ENCODE data around the gene TRMT1.

Gene TRMT1

DNA sequence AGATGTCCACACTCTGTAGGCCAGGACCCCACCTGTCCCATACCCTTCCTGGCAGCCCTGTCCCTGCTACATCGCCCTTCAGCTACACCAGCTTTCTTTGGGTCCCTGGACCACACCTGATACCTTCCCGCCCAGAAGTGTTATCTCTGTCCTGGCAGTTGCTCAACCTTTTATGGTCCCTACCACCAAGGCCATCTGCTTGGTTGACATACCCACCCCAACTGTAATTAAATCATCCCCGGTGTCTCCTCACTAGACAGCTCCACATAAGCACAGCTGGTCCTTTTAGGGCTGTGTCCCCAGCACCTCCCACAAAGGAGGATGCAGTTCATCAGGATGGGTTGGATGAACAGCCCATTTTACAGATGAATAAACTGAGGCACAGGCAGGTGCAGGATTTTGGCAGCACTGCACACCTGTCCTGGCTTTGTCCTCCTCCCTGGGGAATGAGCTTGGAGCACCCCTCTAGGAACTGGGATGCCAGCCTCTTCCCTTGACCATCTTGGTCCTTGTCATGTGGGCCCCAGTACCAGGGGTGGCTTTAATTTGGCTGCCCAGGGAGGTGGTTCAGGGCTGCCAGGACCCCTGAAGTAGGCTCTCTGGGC lies 14.4 kb upstream of the TRMT1 start:
- Histone ChIP-seq H3K4me3 (ENCODE audit: low read depth in 1 of 2, low read length in 2 of 2) (no peak overlapping the region), H3K36me3 (ENCODE audit: insufficient read depth, low read length) (peaks cover 3% of the 10 kb centered on the region), H3K9ac (ENCODE audit: low read length) (no peak overlapping the region), H3K9me3 (ENCODE audit: low read length) (no peaks in the 10 kb centered on the region), H3K4me1 (ENCODE audit: insufficient read depth, low read length) (peaks cover 16% of the 10 kb centered on the region), H3K27ac (ENCODE audit: low read depth, low read length) (no peak overlapping the region), H3K27me3 (ENCODE audit: control insufficient read depth in 1 of 2, insufficient read depth in 2 of 2, low read length in 2 of 2) (no peaks in the 10 kb centered on the region)

DNA sequence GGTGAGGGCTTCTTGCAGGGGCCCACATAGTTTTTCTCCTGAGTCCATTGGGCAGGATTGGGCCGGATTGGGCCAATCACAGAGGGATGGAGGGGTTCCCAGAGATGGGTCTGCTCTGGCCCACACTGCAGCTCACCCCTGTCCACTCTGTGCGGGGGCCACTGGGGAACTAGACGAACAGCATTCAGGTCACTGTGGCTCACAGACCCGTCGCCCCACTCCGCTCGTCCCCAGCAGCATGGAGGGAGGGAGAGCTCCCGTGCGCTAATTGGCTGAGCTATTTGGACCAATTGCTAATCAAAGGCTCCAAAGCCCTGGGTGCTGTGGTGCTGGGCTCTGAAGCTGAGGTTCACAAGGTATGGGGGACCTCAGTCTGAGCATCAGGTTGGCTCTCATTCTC lies 12.8 kb upstream of the TRMT1 start:
- Histone ChIP-seq H3K4me3 (ENCODE audit: low read depth in 1 of 2, low read length in 2 of 2) (no peak overlapping the region), H3K36me3 (ENCODE audit: insufficient read depth, low read length) (no peaks in the 10 kb centered on the region), H3K27ac (ENCODE audit: low read depth, low read length) (no peak overlapping the region), H3K4me1 (ENCODE audit: insufficient read depth, low read length) (peaks cover 8% of the 10 kb centered on the region), H3K9ac (ENCODE audit: low read length) (no peak overlapping the region), H3K9me3 (ENCODE audit: low read length) (no peaks in the 10 kb centered on the region), H3K27me3 (ENCODE audit: control insufficient read depth in 1 of 2, insufficient read depth in 2 of 2, low read length in 2 of 2) (no peaks in the 10 kb centered on the region)

DNA sequence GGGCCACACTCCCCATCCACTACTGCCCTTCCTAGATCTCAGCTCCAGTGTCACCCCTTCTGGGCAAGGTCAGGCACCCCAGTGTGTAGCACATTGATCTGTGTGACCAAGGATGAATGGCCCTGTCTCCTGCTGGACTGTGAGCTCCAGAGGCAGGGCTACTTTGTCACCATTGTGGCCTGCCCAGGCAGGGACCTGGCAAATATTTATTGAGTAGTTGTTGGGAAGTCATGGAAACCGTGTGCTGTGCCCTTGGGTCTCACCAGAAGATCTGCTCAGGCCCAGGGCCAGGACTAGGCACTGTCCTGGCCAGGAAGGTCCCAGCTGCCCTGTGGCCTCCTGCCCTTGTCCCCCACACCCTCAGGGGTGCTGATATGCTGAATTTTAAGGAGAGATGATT lies 12.0 kb upstream of the TRMT1 start:
- Histone ChIP-seq H3K9ac (ENCODE audit: low read length) (no peak overlapping the region), H3K36me3 (ENCODE audit: insufficient read depth, low read length) (no peaks in the 10 kb centered on the region), H3K4me1 (ENCODE audit: insufficient read depth, low read length) (peaks cover 3% of the 10 kb centered on the region), H3K9me3 (ENCODE audit: low read length) (no peaks in the 10 kb centered on the region), H3K27me3 (ENCODE audit: control insufficient read depth in 1 of 2, insufficient read depth in 2 of 2, low read length in 2 of 2) (no peaks in the 10 kb centered on the region), H3K4me3 (ENCODE audit: low read depth in 1 of 2, low read length in 2 of 2) (no peak overlapping the region), H3K27ac (ENCODE audit: low read depth, low read length) (no peak overlapping the region)

DNA sequence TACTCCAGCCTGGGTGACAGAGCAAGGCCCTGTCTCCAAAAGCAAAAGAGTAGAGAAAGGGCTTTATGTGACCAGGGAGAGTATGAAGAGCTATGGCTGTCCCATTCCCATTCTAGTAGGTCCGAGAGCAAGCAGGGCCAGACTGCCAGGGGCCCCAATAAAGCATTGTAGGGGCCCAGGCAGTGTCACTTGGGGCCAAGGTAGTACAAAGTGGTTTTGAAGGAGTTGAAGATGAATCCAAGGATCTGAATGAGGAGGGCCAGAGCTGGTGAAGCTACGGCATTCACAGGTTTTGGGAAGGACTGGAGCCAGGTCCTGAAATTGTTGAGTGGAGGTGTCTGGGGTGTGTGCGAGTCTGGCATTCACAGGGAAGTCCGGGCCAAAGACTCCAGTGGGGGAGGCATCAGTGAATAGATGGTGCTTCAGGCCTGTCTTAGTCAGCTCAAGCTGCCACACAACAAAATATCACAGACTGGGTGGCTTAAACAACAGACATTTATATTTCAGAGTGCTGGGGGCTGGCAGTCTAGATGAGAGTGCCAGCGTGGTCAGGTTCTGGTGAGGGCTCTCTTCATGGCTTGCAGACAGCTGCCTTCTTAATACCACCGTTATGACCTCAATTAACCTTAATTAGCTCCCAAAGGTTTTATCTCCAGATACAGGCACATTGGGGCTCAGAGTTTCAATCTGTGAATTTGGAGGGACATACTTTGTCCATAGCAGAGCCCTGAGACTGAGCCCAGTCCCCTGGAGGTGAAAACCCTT lies 11.5 kb upstream of the TRMT1 start:
- Histone ChIP-seq H3K36me3 (ENCODE audit: insufficient read depth, low read length) (no peaks in the 10 kb centered on the region), H3K4me3 (ENCODE audit: low read depth in 1 of 2, low read length in 2 of 2) (no peak overlapping the region), H3K27me3 (ENCODE audit: control insufficient read depth in 1 of 2, insufficient read depth in 2 of 2, low read length in 2 of 2) (no peaks in the 10 kb centered on the region), H3K27ac (ENCODE audit: low read depth, low read length) (no peak overlapping the region), H3K9ac (ENCODE audit: low read length) (no peak overlapping the region), H3K4me1 (ENCODE audit: insufficient read depth, low read length) (no peaks in the 10 kb centered on the region), H3K9me3 (ENCODE audit: low read length) (no peaks in the 10 kb centered on the region)

DNA sequence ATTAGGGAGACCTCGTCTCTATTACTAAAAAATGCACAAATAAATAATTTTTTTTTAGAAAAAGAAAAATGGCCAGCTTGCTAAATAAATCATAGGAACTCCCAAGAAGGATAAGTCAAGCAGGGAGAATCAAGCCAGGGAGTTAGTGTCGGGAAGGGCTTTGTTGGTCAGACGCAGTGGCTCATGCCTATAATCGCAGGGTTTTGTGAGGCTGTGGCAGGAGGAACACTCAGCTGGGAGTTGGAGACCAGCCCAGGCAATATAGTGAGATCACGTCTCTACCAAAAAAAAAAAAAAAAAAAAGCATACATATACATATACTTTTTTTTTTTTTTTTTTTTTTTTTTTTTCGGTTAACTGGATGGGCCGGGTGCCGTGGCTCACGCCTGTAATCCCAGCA lies 10.5 kb upstream of the TRMT1 start:
- H3K27ac ChIP-seq (ENCODE audit: low read depth, low read length) = no peak overlapping the region
- H3K27me3 ChIP-seq (ENCODE audit: control insufficient read depth in 1 of 2, insufficient read depth in 2 of 2, low read length in 2 of 2) = no peaks in the 10 kb centered on the region
- no peaks in the 10 kb centered on the region for H3K36me3 ChIP-seq (ENCODE audit: insufficient read depth, low read length)
- no peak overlapping the region for H3K9ac ChIP-seq (ENCODE audit: low read length)
- H3K4me3 ChIP-seq (ENCODE audit: low read depth in 1 of 2, low read length in 2 of 2) = no peak overlapping the region
- no peaks in the 10 kb centered on the region for H3K9me3 ChIP-seq (ENCODE audit: low read length)
- H3K4me1 ChIP-seq (ENCODE audit: insufficient read depth, low read length) = no peaks in the 10 kb centered on the region

DNA sequence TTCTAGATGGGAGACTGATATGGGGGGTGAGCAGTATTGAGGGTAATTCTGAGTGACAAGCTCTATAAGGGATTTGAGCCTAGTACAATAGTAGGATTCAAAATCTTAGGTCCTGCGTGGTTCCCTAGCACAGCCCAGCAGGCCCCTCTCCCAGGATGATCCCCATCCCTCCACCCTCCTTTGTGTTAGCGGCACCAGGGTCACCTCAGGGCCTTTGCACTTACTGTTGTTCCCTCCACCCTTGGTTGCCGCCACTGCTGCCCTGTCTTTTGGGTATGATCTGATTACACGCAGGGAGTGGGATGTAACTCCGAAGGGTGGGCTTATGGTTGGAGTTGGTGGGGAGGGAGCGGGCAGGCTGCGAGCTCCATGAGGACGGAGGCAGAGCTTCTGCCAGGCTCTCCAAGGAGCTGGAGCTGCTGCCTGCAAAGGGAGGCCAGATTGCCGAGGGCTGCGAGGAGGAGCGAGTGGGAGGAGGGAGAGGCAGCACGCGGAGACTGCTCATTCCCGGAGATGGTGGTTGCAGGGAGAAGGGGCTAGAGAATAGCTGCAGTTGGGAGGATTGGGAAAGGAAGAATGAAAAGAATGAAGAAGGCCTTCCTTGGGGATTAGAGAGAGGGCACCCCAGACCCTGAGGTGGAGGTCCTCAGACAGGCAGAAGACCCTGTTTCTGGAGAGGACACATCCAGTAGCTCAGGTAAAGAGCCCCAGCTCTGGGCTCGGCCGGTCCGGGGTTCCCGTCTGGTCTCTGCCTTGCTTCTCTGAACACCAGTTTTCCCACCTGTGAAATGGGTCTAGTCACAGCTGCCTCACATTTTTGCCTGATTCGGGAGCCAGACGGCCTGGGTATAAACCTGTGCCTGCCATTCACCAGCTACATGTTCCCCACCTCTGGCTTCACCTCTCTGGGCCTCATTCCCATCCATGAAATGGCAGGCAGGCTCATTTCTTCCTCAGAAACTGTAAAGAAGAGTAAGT lies 6.7 kb upstream of the TRMT1 start:
- H3K4me3 ChIP-seq (ENCODE audit: low read depth in 1 of 2, low read length in 2 of 2) = no peak overlapping the region
- H3K9ac ChIP-seq (ENCODE audit: low read length) = no peak overlapping the region
- no peak overlapping the region for H3K27ac ChIP-seq (ENCODE audit: low read depth, low read length)
- H3K27me3 ChIP-seq (ENCODE audit: control insufficient read depth in 1 of 2, insufficient read depth in 2 of 2, low read length in 2 of 2) = no peaks in the 10 kb centered on the region
- H3K9me3 ChIP-seq (ENCODE audit: low read length) = no peaks in the 10 kb centered on the region
- no peaks in the 10 kb centered on the region for H3K36me3 ChIP-seq (ENCODE audit: insufficient read depth, low read length)
- H3K4me1 ChIP-seq (ENCODE audit: insufficient read depth, low read length) = peaks cover 15% of the 10 kb centered on the region

DNA sequence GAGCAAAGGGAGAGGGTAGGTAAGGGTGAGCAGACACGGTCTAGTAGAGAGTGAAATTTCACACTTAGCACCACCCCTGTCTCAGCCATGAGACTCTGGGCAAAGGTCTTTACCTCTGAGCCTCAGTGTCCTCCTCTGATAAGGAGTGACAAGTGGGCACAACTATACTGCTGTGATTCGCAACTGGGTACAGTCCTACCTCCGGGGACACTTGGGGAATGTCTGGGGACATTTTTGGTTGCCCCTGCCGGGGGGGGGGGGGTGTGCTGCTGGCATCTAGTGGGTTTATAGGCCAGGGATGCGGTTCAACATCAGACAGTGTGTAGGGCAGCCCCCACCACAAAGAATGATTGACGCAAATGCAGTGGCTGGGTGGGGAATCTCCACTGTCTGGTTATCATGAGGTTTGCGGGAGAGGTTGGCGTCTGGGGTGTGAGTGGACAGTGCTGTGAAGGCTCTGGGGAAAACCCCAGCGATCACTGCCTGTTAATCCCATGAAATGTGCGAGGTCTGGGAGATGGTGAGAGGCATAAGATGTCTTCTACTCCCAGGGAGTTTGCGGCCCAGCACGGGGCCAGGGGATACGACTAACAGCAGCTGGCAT lies 5.8 kb upstream of the TRMT1 start:
- H3K36me3 ChIP-seq (ENCODE audit: insufficient read depth, low read length) = no peaks in the 10 kb centered on the region
- H3K4me3 ChIP-seq (ENCODE audit: low read depth in 1 of 2, low read length in 2 of 2) = no peak overlapping the region
- no peak overlapping the region for H3K9ac ChIP-seq (ENCODE audit: low read length)

DNA sequence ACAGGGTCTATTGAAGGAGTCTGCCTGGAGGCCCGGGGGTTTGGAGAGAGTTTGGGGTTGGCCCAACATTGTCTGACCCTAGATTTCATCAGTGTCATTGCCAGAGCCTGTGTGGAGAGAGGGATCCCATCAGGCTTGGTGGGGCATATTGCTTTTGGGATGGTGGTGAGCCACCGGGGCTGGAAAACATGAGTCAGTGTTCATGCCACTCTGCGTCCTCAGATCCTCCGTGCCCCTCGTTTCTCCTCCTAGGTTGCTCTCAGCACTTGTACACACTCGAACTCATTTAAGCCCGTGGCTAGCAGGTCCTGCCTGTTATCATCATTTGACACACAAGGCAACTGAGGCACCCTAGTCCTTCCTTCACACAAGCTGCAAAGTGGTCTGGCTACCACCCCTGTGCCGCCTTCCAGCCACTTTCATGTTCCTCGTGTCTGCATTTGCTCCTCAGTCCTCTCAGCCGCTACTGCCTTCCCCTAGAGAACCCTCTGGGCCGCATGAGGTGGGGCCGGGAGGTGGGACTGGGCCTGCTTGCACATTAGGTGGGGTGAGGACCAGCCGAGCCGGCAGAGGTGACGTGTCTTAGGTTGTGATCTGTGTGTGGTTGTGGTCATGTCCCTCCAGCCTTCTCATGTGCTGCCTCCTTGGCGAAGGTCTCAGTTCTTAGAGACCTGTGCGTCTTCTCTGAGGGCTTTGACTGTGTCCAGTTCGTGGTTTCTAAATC lies 5.2 kb upstream of the TRMT1 start:
- no peaks in the 10 kb centered on the region for H3K9me3 ChIP-seq (ENCODE audit: low read length)
- no peak overlapping the region for H3K27ac ChIP-seq (ENCODE audit: low read depth, low read length)
- no peak overlapping the region for H3K9ac ChIP-seq (ENCODE audit: low read length)
- no peaks in the 10 kb centered on the region for H3K36me3 ChIP-seq (ENCODE audit: insufficient read depth, low read length)
- H3K4me1 ChIP-seq (ENCODE audit: insufficient read depth, low read length) = peaks cover 23% of the 10 kb centered on the region
- H3K27me3 ChIP-seq (ENCODE audit: control insufficient read depth in 1 of 2, insufficient read depth in 2 of 2, low read length in 2 of 2) = no peaks in the 10 kb centered on the region
- no peak overlapping the region for H3K4me3 ChIP-seq (ENCODE audit: low read depth in 1 of 2, low read length in 2 of 2)

More for the DNA sequence above, 5.8 kb upstream of the TRMT1 start:
- Histone ChIP-seq H3K27me3 (ENCODE audit: control insufficient read depth in 1 of 2, insufficient read depth in 2 of 2, low read length in 2 of 2) (no peaks in the 10 kb centered on the region), H3K9me3 (ENCODE audit: low read length) (no peaks in the 10 kb centered on the region), H3K4me1 (ENCODE audit: insufficient read depth, low read length) (peaks cover 19% of the 10 kb centered on the region), H3K27ac (ENCODE audit: low read depth, low read length) (no peak overlapping the region)

DNA sequence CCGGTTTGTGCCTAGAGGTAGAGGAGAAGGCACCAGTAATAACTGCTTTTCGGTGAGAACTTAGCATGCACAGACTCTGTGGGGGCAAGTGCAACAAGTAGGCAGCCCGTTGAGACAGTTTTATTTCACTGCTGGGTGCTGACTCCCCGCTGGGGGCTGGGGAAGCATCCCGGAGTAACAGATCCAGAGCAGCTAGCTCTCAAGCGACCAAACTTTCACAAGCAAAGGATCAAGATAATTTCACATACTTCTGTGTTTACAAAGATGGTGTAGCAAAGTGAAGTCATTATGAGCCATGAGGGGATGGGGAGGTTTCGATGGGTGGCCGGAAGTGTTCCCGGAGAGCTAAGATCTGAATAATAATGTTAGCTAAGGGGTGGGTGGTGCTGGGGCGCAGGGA lies 4.3 kb upstream of the TRMT1 start:
- Histone ChIP-seq H3K27ac (ENCODE audit: low read depth, low read length) (no peak overlapping the region), H3K27me3 (ENCODE audit: control insufficient read depth in 1 of 2, insufficient read depth in 2 of 2, low read length in 2 of 2) (no peaks in the 10 kb centered on the region), H3K4me3 (ENCODE audit: low read depth in 1 of 2, low read length in 2 of 2) (no peak overlapping the region), H3K9ac (ENCODE audit: low read length) (no peak overlapping the region), H3K4me1 (ENCODE audit: insufficient read depth, low read length) (peaks cover 26% of the 10 kb centered on the region), H3K9me3 (ENCODE audit: low read length) (no peaks in the 10 kb centered on the region), H3K36me3 (ENCODE audit: insufficient read depth, low read length) (no peaks in the 10 kb centered on the region)

DNA sequence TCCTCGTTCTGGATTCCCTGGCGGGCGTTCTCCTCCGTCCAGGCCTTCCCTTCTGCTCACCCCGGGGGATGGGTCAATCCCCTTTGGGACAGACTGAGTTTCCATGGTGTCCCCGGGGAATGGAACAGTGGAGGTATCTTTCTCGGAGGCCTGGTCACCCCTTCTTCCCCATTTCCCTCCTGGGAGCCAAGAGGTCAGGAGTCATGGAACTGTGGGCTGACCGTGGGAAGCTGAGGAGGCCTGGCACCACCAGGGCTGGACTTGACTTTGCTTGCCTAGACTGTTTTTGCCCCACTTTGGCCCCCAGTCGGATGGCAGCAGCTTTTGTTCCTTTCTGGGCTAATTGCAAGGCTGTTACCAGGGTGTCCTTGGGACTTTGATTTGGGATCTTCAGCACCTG lies 3.5 kb upstream of the TRMT1 start:
- Histone ChIP-seq H3K9me3 (ENCODE audit: low read length) (no peaks in the 10 kb centered on the region), H3K27me3 (ENCODE audit: control insufficient read depth in 1 of 2, insufficient read depth in 2 of 2, low read length in 2 of 2) (no peaks in the 10 kb centered on the region), H3K27ac (ENCODE audit: low read depth, low read length) (no peak overlapping the region), H3K4me1 (ENCODE audit: insufficient read depth, low read length) (peaks cover 31% of the 10 kb centered on the region), H3K9ac (ENCODE audit: low read length) (no peak overlapping the region), H3K4me3 (ENCODE audit: low read depth in 1 of 2, low read length in 2 of 2) (peak overlapping the region in 1 of 2 donors; percentile 14), H3K36me3 (ENCODE audit: insufficient read depth, low read length) (peaks cover 3% of the 10 kb centered on the region)

Data from muscle layer of colon (tissue), 2 donors.